WTC11 (cell line): ENCODE data around the gene NELL1.

Experiments used
- GABPB1 ChIP-seq: sonication (generic); formaldehyde crosslinking; IDR thresholded peaks from 2 replicates; pipeline ENCODE4 v1.8.1; 2023; ENCODE audit warnings: mild to moderate bottlenecking, missing genetic modification reagents
- MAX ChIP-seq: sonication (generic); formaldehyde crosslinking; IDR thresholded peaks from 2 replicates; pipeline ENCODE4 v1.8.0; 2022; ENCODE audit warnings: mild to moderate bottlenecking, missing genetic modification reagents
- MYBL2 ChIP-seq: sonication (generic); formaldehyde crosslinking; IDR thresholded peaks from 2 replicates; pipeline ENCODE4 v1.8.1; 2023; ENCODE audit warnings: mild to moderate bottlenecking, moderate library complexity, missing genetic modification reagents
- NR1H2 ChIP-seq: sonication (generic); formaldehyde crosslinking; IDR thresholded peaks from 2 replicates; pipeline ENCODE4 v1.9.0; 2021; ENCODE audit warnings: mild to moderate bottlenecking, moderate library complexity, missing genetic modification reagents
- PRDM15 ChIP-seq: sonication (generic); formaldehyde crosslinking; IDR thresholded peaks from 2 replicates; pipeline ENCODE4 v1.8.0; 2022; ENCODE audit warnings: missing genetic modification reagents
- SOX15 ChIP-seq: fragments of 250-450 bp; sonication (Bioruptor Pico); IDR thresholded peaks from 2 replicates; pipeline ENCODE4 v1.9.0; 2021; ENCODE audit warnings: mild to moderate bottlenecking
- ZNF263 ChIP-seq: sonication (generic); formaldehyde crosslinking; IDR thresholded peaks from 2 replicates; pipeline ENCODE4 v1.8.1; 2022; ENCODE audit warnings: low read depth, mild to moderate bottlenecking, moderate library complexity, missing genetic modification reagents
- TF ChIP-seq, protein P1 (sequence below): fragments of 200-600 bp; IDR thresholded peaks from 2 replicates; pipeline ENCODE4 v1.8.0; 2022; ENCODE audit warnings: antibody characterized with exemption
- TF ChIP-seq, protein P2 (sequence below): sonication (generic); formaldehyde crosslinking; IDR thresholded peaks from 2 replicates; pipeline ENCODE4 v1.8.1; 2023; ENCODE audit warnings: mild to moderate bottlenecking, missing genetic modification reagents, moderate library complexity

DNA sequence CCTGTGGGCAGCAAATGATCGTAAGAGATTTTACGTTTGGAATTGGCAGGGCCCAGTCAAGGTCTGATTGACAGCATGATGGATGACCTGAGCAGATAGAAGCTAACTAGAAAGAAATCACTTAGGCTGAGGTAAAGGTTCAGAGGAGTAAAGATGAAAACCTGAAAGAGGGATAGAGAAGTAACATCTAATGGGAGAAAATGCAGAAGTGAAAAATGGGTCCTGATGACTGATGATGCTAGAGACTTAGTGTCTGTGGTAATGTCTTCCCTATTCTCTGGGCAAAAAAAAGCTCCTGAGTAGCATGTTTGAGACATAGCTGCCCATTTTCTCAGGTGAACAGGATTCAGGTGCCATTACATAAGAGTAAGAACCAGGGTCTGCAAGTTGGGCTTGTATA lies 894.7 kb downstream of the NELL1 start:
- TF ChIP-seq, protein P1, sequence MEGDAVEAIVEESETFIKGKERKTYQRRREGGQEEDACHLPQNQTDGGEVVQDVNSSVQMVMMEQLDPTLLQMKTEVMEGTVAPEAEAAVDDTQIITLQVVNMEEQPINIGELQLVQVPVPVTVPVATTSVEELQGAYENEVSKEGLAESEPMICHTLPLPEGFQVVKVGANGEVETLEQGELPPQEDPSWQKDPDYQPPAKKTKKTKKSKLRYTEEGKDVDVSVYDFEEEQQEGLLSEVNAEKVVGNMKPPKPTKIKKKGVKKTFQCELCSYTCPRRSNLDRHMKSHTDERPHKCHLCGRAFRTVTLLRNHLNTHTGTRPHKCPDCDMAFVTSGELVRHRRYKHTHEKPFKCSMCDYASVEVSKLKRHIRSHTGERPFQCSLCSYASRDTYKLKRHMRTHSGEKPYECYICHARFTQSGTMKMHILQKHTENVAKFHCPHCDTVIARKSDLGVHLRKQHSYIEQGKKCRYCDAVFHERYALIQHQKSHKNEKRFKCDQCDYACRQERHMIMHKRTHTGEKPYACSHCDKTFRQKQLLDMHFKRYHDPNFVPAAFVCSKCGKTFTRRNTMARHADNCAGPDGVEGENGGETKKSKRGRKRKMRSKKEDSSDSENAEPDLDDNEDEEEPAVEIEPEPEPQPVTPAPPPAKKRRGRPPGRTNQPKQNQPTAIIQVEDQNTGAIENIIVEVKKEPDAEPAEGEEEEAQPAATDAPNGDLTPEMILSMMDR = no peak
- TF ChIP-seq ZNF263 (CRISPR knock-in tag) (no peak), SOX15 (CRISPR knock-in tag) (no peak), PRDM15 (no peak), GABPB1 (CRISPR knock-in tag) (no peak), MAX (CRISPR knock-in tag) (no peak), NR1H2 (CRISPR knock-in tag) (no peak), MYBL2 (no peak)
- TF ChIP-seq, protein P2, sequence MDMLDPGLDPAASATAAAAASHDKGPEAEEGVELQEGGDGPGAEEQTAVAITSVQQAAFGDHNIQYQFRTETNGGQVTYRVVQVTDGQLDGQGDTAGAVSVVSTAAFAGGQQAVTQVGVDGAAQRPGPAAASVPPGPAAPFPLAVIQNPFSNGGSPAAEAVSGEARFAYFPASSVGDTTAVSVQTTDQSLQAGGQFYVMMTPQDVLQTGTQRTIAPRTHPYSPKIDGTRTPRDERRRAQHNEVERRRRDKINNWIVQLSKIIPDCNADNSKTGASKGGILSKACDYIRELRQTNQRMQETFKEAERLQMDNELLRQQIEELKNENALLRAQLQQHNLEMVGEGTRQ (CRISPR knock-in tag) = no peak
